ENCODE measurements around the gene BLVRB. TPM values are rescaled to one million over a fixed set of nuclear protein-coding genes. Genes with fewer than 3 reads are reported as not detected.

The BLVRB gene
- total RNA-seq, 1 donor from 2014 or later: 3.1 TPM

GRCh38 chr19:40511487-40511886, 45.9 kb upstream of the BLVRB start:
- Mint-ChIP-seq H3K36me3 (ENCODE audit: low read depth) (no peaks in the 10 kb centered on the region), H3K27me3 (ENCODE audit: low read depth) (peaks cover 76% of the 10 kb centered on the region), H3K9me3 (no peaks in the 10 kb centered on the region), H3K27ac (ENCODE audit: unreplicated experiment) (no peak overlapping the region), H3K4me3 (no peak overlapping the region), H3K4me1 (no peaks in the 10 kb centered on the region)
- no peak for DNase-seq (ENCODE audit: low read depth, low spot score)
- TF ChIP-seq CTCF (conservative IDR thresholded peaks at IDR 0.05): no peak

DNA sequence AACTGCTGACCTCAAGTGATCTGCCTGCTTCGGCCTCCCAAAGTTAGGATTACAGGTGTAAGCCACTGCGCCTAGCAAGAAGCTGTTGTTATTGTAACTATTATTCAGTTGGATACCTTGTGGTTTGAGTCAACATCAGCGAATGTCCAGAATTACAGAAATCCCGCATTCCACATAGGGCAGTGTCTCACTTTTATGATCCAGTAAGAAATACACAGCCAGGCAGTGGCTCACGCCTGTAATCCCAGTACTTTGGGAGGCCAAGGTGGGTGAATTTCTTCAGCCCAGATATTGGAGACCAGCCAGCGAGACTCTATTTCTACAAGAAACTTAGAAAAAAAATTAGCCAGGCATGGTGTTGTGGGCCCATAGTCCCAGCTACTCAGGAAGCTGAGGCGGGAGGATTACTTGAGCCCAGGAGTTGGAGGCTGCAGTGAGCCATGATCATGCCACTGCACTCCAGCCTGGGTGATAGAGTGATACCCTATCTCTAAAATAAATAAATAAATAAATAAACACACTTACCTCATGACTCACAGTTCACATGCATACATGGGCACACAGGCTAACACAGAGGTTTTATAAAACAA, 45.1 kb upstream of the BLVRB start:
- H3K27ac Mint-ChIP-seq (ENCODE audit: unreplicated experiment): no peak overlapping the region
- H3K9me3 Mint-ChIP-seq: no peaks in the 10 kb centered on the region
- no peak overlapping the region for H3K4me3 Mint-ChIP-seq
- no peaks in the 10 kb centered on the region for H3K4me1 Mint-ChIP-seq
- DNase-seq (ENCODE audit: low read depth, low spot score): no peak
- no peaks in the 10 kb centered on the region for H3K36me3 Mint-ChIP-seq (ENCODE audit: low read depth)
- peaks cover 79% of the 10 kb centered on the region for H3K27me3 Mint-ChIP-seq (ENCODE audit: low read depth)
- no peak for TF ChIP-seq CTCF (conservative IDR thresholded peaks at IDR 0.05)

DNA sequence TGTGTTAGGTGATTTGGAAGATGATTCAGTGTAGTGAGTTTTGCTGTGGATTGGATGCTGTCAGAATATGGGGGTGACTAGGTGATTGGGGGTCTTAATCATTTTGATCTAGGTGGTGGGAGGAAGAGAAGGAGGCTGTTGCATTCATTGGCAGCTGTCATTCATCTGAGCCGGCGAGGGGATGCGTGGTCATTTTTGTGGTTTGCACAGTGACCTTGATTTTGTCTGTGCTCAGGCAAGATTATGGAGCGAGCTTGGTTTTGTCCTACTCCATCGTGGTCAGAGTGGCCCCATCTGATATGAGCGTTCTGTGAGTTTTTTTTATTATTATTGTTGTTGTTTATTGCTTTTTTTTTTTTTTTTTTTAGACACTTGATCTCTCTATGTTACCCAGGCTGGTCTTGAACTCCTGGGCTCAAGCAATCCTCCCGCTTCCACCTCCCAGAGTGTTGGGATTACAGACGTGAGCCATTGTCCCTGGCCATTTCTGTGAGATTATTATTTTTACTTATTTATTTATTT, 43.3 kb upstream of the BLVRB start:
- H3K4me1 Mint-ChIP-seq: peaks cover 4% of the 10 kb centered on the region
- no peaks in the 10 kb centered on the region for H3K36me3 Mint-ChIP-seq (ENCODE audit: low read depth)
- no peaks in the 10 kb centered on the region for H3K9me3 Mint-ChIP-seq
- no peak overlapping the region for H3K4me3 Mint-ChIP-seq
- DNase-seq (ENCODE audit: low read depth, low spot score): no peak
- peaks cover 73% of the 10 kb centered on the region for H3K27me3 Mint-ChIP-seq (ENCODE audit: low read depth)
- no peak overlapping the region for H3K27ac Mint-ChIP-seq (ENCODE audit: unreplicated experiment)
- TF ChIP-seq CTCF (conservative IDR thresholded peaks at IDR 0.05): no peak

GRCh38 chr19:40507892-40508291, 42.3 kb upstream of the BLVRB start:
- H3K9me3 Mint-ChIP-seq: peaks cover 3% of the 10 kb centered on the region
- no peak for TF ChIP-seq CTCF (conservative IDR thresholded peaks at IDR 0.05)
- DNase-seq (ENCODE audit: low read depth, low spot score): no peak
- peaks cover 74% of the 10 kb centered on the region for H3K27me3 Mint-ChIP-seq (ENCODE audit: low read depth)
- no peak overlapping the region for H3K27ac Mint-ChIP-seq (ENCODE audit: unreplicated experiment)
- no peaks in the 10 kb centered on the region for H3K36me3 Mint-ChIP-seq (ENCODE audit: low read depth)
- peaks cover 13% of the 10 kb centered on the region for H3K4me1 Mint-ChIP-seq
- no peak overlapping the region for H3K4me3 Mint-ChIP-seq

GRCh38 chr19:40506099-40506498, 40.6 kb upstream of the BLVRB start:
- DNase-seq (ENCODE audit: low read depth, low spot score): no peak
- Mint-ChIP-seq H3K27me3 (ENCODE audit: low read depth) (peaks cover 65% of the 10 kb centered on the region), H3K27ac (ENCODE audit: unreplicated experiment) (no peak overlapping the region), H3K4me1 (peaks cover 19% of the 10 kb centered on the region), H3K36me3 (ENCODE audit: low read depth) (no peaks in the 10 kb centered on the region), H3K9me3 (peaks cover 3% of the 10 kb centered on the region), H3K4me3 (no peak overlapping the region)
- no peak for TF ChIP-seq CTCF (conservative IDR thresholded peaks at IDR 0.05)

Measured in neural crest cell (in vitro differentiated cells).